Endothelial cell of umbilical vein (primary cell): ENCODE data around the gene DOCK6.

ENCODE experiments used
- CTCF ChIP-seq, 2 donors: IDR thresholded peaks; 1 replicate in 1 of 2; 2 replicates in 1 of 2; pipeline ENCODE4 v1.5.1; 2011; ENCODE audit warnings: low read length in 2 of 2, mild to moderate bottlenecking in 2 of 2, moderate library complexity in 2 of 2, control low read depth in 1 of 2, inconsistent platforms in 1 of 2, low read depth in 1 of 2; ENCODE audit not compliant: insufficient read depth in 1 of 2; ENCODE audit errors: extremely low read depth in 1 of 2
- EZH2 ChIP-seq: IDR thresholded peaks from 2 replicates; pipeline ENCODE4 v1.6.1; 2012; ENCODE audit warnings: borderline replicate concordance, low read depth, mild to moderate bottlenecking, moderate library complexity, low read length, inconsistent platforms; ENCODE audit not compliant: severe bottlenecking
- GATA2 ChIP-seq: IDR thresholded peaks from 2 replicates; pipeline ENCODE4 v1.7.0; 2011; ENCODE audit warnings: low read depth, mild to moderate bottlenecking, moderate library complexity, mixed read lengths, low read length; ENCODE audit not compliant: insufficient read length, insufficient read depth
- POLR2A ChIP-seq: IDR thresholded peaks from 2 replicates; pipeline ENCODE4 v1.6.1; 2012; ENCODE audit warnings: low read depth, mild to moderate bottlenecking, control low read depth, low read length
- POLR2AphosphoS5 ChIP-seq: IDR thresholded peaks from 2 replicates; pipeline ENCODE4 v1.6.1; 2012; ENCODE audit warnings: low read depth, mild to moderate bottlenecking, control low read depth, low read length, moderate library complexity; ENCODE audit not compliant: insufficient read depth
- TF ChIP-seq, protein P1 (sequence below): IDR thresholded peaks from 2 replicates; pipeline ENCODE4 v1.6.1; 2011; ENCODE audit not compliant: insufficient read depth, insufficient read length

GRCh38 chr19:11192957-11193939 lies 69.1 kb downstream of the DOCK6 start:
- TF ChIP-seq EZH2 (no peak), GATA2 (no peak), CTCF (IDR thresholded peaks at IDR 0.05; ENCODE audit: extremely low read depth in 1 of 2, insufficient read depth in 1 of 2, low read depth in 1 of 2, low read length in 2 of 2) (no peak), POLR2A (no peak), POLR2AphosphoS5 (no peak)
- TF ChIP-seq, protein P1, sequence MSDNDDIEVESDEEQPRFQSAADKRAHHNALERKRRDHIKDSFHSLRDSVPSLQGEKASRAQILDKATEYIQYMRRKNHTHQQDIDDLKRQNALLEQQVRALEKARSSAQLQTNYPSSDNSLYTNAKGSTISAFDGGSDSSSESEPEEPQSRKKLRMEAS = no peak
